SK-N-SH (cell line): ENCODE results near the gene AKAP10. TPM values are rescaled to one million over a fixed set of nuclear protein-coding genes. Genes with fewer than 3 reads are reported as not detected.
A peak's percentile ranks its signal among the peaks of the same experiment; 100 is the strongest.

Experiments
- CTCF ChIA-PET: fragments of 300-600, 350-600 bp; formaldehyde crosslinking; extraction: SDS; loops from one replicate; lab custom pipeline; 2021; lab: Yijun Ruan, JAX
- POLR2A ChIA-PET: fragments of 350-600 bp; sonication (Branson Sonifier 250); formaldehyde crosslinking; extraction: SDS; loops from one replicate; lab custom pipeline; 2020; ENCODE audit warnings: antibody characterized with exemption, inconsistent platforms; lab: Yijun Ruan, JAX
- DNase-seq: peaks from one replicate; pipeline ENCODE4 v3.0.0; 2012
- H2AFZ ChIP-seq: fragments of 200-600 bp; sonication (generic); 2 replicates; pipeline ENCODE4 v1.8.1; 2016; ENCODE audit warnings: antibody characterized with exemption, mild to moderate bottlenecking, low read depth
- H3F3A ChIP-seq: fragments of 200-600 bp; sonication (generic); replicated peaks from 2 replicates; pipeline ENCODE3; 2016; ENCODE audit warnings: antibody characterized with exemption, mild to moderate bottlenecking; ENCODE audit not compliant: insufficient read depth
- H3K27ac ChIP-seq, 2 experiments: fragments of 200-500 bp in 1 of 2; fragments of 200-600 bp in 1 of 2; sonication (Bioruptor generic) in 1 of 2; sonication (generic), shearing (Covaris generic) in 1 of 2; 2 replicates each; pipeline versions ENCODE4 v1.5.1 to v1.6.1; 2014 to 2016; ENCODE audit warnings: low read depth in 2 of 2, inconsistent platforms in 1 of 2, low read length in 1 of 2, mild to moderate bottlenecking in 1 of 2, mixed read lengths in 1 of 2
- H3K27me3 ChIP-seq: fragments of 200-600 bp; sonication (generic), shearing (Covaris generic); 2 replicates; pipeline ENCODE4 v1.6.1; 2016; ENCODE audit warnings: mixed run types; ENCODE audit not compliant: insufficient read depth
- H3K36me3 ChIP-seq, 2 experiments: fragments of 200-500 bp in 1 of 2; fragments of 200-600 bp in 1 of 2; sonication (Bioruptor generic) in 1 of 2; sonication (generic) in 1 of 2; replicated peaks in 1 of 2; 2 replicates each; pipeline versions ENCODE3 to v1.5.1; 2014 to 2016; ENCODE audit warnings: low read length in 1 of 2, mild to moderate bottlenecking in 1 of 2; ENCODE audit not compliant: insufficient read depth in 2 of 2, control insufficient read depth in 1 of 2
- H3K4me1 ChIP-seq, 2 experiments: fragments of 200-500 bp in 1 of 2; fragments of 200-600 bp in 1 of 2; sonication (Bioruptor generic) in 1 of 2; sonication (generic), shearing (Covaris generic) in 1 of 2; 2 replicates each; pipeline versions ENCODE4 v1.5.1 to v1.6.1; 2014 to 2016; ENCODE audit warnings: low read depth in 1 of 2, low read length in 1 of 2, mixed run types in 1 of 2; ENCODE audit not compliant: insufficient read depth in 2 of 2, control insufficient read depth in 1 of 2
- H3K4me2 ChIP-seq: fragments of 200-600 bp; sonication (generic), shearing (Covaris generic); 2 replicates; pipeline ENCODE4 v1.6.1; 2017; ENCODE audit warnings: mixed run types
- H3K4me3 ChIP-seq, 2 experiments: fragments of 200-500 bp in 1 of 2; fragments of 200-600 bp in 1 of 2; sonication (Bioruptor generic) in 1 of 2; sonication (generic), shearing (Covaris generic) in 1 of 2; 2 replicates each; pipeline versions ENCODE4 v1.5.1 to v1.8.1; 2014 to 2016; ENCODE audit warnings: low read depth in 2 of 2, inconsistent platforms in 1 of 2, low read length in 1 of 2, mild to moderate bottlenecking in 1 of 2, mixed read lengths in 1 of 2, moderate library complexity in 1 of 2
- H3K79me2 ChIP-seq: fragments of 200-600 bp; sonication (generic); 2 replicates; pipeline ENCODE4 v1.8.1; 2017; ENCODE audit warnings: mild to moderate bottlenecking; ENCODE audit not compliant: insufficient read depth
- H3K9ac ChIP-seq: fragments of 200-600 bp; sonication (generic); 2 replicates; pipeline ENCODE4 v1.6.1; 2017; ENCODE audit warnings: mixed run types
- H3K9me2 ChIP-seq: fragments of 200-600 bp; sonication (generic); 2 replicates; pipeline ENCODE4 v1.6.1; 2017; ENCODE audit warnings: mixed run types
- H3K9me3 ChIP-seq: fragments of 200-600 bp; sonication (generic); 2 replicates; pipeline ENCODE4 v1.6.1; 2017; ENCODE audit warnings: mixed run types, mild to moderate bottlenecking, moderate library complexity
- H4K20me1 ChIP-seq: fragments of 200-600 bp; sonication (generic); 2 replicates; pipeline ENCODE4 v1.6.1; 2017; ENCODE audit warnings: mild to moderate bottlenecking, mixed run types; ENCODE audit not compliant: insufficient read depth
- CTCF ChIP-seq: fragments of 200-600 bp; sonication (generic); IDR thresholded peaks from 2 replicates; pipeline ENCODE4 v1.6.1; 2017; ENCODE audit warnings: antibody characterized with exemption, mild to moderate bottlenecking, moderate library complexity
- EZH2phosphoT487 ChIP-seq: fragments of 200-600 bp; sonication (generic); IDR thresholded peaks from 2 replicates; pipeline ENCODE4 v1.6.1; 2017; ENCODE audit warnings: low read depth, mixed run types, mild to moderate bottlenecking, antibody characterized with exemption, moderate library complexity, borderline replicate concordance
- FOXM1 ChIP-seq: IDR thresholded peaks from 2 replicates; pipeline ENCODE4 v1.4.0; 2012; ENCODE audit warnings: low read depth, mild to moderate bottlenecking
- GABPA ChIP-seq: IDR thresholded peaks from 2 replicates; pipeline ENCODE4 v1.4.0; 2012; ENCODE audit warnings: low read depth, mild to moderate bottlenecking
- GATA2 ChIP-seq: sonication (generic); formaldehyde crosslinking; IDR thresholded peaks from 2 replicates; pipeline ENCODE4 v1.5.0; 2020; ENCODE audit warnings: mild to moderate bottlenecking, missing genetic modification reagents
- JUND ChIP-seq: IDR thresholded peaks from 2 replicates; pipeline ENCODE4 v1.4.0; 2012
- MXI1 ChIP-seq: IDR thresholded peaks from 2 replicates; pipeline ENCODE4 v1.6.1; 2012; ENCODE audit warnings: mild to moderate bottlenecking, low read depth, low read length, improper control_type of control experiment
- NFIC ChIP-seq: IDR thresholded peaks from 2 replicates; pipeline ENCODE4 v1.4.0; 2012; ENCODE audit warnings: borderline replicate concordance
- NRF1 ChIP-seq: IDR thresholded peaks from 2 replicates; pipeline ENCODE4 v1.6.1; 2012; ENCODE audit warnings: low read depth, mild to moderate bottlenecking, low read length
- SIN3A ChIP-seq: IDR thresholded peaks from 2 replicates; pipeline ENCODE4 v1.6.1; 2012; ENCODE audit warnings: low read depth, mild to moderate bottlenecking, low read length, moderate library complexity, borderline replicate concordance
- SMC3 ChIP-seq: IDR thresholded peaks from 2 replicates; pipeline ENCODE4 v1.6.1; 2012; ENCODE audit warnings: low read depth, low read length, improper control_type of control experiment
- TAF1 ChIP-seq: IDR thresholded peaks from 2 replicates; pipeline ENCODE4 v1.6.1; 2012; ENCODE audit warnings: low read depth, mild to moderate bottlenecking, low read length, moderate library complexity, borderline replicate concordance
- TEAD4 ChIP-seq: IDR thresholded peaks from 2 replicates; pipeline ENCODE4 v1.4.0; 2012; ENCODE audit warnings: mild to moderate bottlenecking, borderline replicate concordance; ENCODE audit not compliant: insufficient read depth
- YY1 ChIP-seq: IDR thresholded peaks from 2 replicates; pipeline ENCODE4 v1.4.0; 2012; ENCODE audit warnings: low read depth, mild to moderate bottlenecking
- polyA plus RNA-seq, 3 experiments: library from polyadenylated mRNA; depleted of rRNA; stranded (reverse); fragments of >200 nt; gene quantifications; 2 replicates each; pipeline ENCODE4 v1.2.3, GENCODE V29; 2012
- TF ChIP-seq, protein P1 (sequence below): IDR thresholded peaks from 2 replicates; pipeline ENCODE4 v1.4.0; 2012; ENCODE audit warnings: low read depth, borderline replicate concordance
- TF ChIP-seq, protein P2 (sequence below): IDR thresholded peaks from 2 replicates; pipeline ENCODE4 v1.6.1; 2012; ENCODE audit warnings: mild to moderate bottlenecking, low read depth, low read length, moderate library complexity
- TF ChIP-seq, protein P3 (sequence below): fragments of 150-350 bp; IDR thresholded peaks from 2 replicates; pipeline ENCODE4 v1.6.1; 2017; ENCODE audit warnings: antibody characterized with exemption, low read length, low read depth, borderline replicate concordance

The AKAP10 gene
- polyA plus RNA-seq, 1 of the 3 experiments (the other 2 are of a cell fraction): 12.7 TPM

DNA sequence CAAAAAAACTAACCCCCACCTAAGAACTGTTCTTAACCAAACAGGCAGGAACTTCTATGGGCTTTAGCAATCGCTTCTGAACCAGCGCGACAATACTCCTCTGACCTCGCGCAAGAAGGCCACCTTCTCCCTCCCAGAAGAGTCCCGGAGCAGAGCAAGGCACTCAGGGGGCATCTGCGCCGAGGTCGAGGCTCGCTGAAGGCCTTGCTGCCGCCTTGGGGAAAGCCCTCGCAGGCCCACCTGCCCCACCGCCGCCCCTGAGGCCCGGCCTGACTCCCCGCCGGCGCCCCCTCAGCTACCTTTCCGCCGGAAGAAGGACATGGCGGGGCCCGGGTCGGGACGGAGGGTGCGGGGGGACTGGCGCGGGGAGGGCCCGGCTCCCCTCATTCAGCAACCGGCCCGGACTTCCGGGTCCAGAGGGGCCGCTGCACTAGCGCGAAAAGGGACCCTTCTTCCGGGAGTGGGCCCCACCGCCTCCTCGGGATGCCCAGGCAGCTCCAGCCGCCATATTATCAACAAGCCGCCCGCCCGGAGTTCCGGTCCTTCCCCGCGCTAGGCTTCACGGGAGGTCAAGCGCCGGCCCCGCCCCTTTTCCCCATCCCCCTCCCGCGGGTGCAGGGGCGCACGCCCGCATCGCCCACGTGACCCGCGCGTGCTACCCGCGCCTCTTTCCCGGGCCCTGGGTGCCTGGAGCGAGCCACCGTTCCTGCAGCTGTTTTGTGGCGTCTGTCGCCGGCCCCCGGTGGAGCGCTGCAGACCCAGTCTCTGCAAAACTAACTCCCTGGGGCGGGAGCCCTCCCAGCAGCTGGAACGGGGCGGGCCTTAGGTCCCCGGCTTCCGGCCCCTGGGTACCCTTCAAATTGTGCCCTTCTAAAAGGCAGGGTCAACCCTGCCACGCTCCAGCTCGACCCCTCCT, at the start of gene AKAP10 (continued):
- TF ChIP-seq, protein P1, sequence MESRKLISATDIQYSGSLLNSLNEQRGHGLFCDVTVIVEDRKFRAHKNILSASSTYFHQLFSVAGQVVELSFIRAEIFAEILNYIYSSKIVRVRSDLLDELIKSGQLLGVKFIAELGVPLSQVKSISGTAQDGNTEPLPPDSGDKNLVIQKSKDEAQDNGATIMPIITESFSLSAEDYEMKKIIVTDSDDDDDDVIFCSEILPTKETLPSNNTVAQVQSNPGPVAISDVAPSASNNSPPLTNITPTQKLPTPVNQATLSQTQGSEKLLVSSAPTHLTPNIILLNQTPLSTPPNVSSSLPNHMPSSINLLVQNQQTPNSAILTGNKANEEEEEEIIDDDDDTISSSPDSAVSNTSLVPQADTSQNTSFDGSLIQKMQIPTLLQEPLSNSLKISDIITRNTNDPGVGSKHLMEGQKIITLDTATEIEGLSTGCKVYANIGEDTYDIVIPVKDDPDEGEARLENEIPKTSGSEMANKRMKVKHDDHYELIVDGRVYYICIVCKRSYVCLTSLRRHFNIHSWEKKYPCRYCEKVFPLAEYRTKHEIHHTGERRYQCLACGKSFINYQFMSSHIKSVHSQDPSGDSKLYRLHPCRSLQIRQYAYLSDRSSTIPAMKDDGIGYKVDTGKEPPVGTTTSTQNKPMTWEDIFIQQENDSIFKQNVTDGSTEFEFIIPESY: 0 out of 2 replicates have a peak, but pooled peaks have one; percentile 31
- TF ChIP-seq FOXM1 (no peak), EZH2phosphoT487 (no peak), MXI1 (peak; percentile 86), JUND (no peak), YY1 (peak; percentile 93), GATA2 (CRISPR knock-in tag) (no peak), NFIC (no peak)
- TF ChIP-seq, protein P2, sequence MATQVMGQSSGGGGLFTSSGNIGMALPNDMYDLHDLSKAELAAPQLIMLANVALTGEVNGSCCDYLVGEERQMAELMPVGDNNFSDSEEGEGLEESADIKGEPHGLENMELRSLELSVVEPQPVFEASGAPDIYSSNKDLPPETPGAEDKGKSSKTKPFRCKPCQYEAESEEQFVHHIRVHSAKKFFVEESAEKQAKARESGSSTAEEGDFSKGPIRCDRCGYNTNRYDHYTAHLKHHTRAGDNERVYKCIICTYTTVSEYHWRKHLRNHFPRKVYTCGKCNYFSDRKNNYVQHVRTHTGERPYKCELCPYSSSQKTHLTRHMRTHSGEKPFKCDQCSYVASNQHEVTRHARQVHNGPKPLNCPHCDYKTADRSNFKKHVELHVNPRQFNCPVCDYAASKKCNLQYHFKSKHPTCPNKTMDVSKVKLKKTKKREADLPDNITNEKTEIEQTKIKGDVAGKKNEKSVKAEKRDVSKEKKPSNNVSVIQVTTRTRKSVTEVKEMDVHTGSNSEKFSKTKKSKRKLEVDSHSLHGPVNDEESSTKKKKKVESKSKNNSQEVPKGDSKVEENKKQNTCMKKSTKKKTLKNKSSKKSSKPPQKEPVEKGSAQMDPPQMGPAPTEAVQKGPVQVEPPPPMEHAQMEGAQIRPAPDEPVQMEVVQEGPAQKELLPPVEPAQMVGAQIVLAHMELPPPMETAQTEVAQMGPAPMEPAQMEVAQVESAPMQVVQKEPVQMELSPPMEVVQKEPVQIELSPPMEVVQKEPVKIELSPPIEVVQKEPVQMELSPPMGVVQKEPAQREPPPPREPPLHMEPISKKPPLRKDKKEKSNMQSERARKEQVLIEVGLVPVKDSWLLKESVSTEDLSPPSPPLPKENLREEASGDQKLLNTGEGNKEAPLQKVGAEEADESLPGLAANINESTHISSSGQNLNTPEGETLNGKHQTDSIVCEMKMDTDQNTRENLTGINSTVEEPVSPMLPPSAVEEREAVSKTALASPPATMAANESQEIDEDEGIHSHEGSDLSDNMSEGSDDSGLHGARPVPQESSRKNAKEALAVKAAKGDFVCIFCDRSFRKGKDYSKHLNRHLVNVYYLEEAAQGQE: peak; percentile 41; the same call in 1 of the 2 replicates
- TF ChIP-seq, protein P3, sequence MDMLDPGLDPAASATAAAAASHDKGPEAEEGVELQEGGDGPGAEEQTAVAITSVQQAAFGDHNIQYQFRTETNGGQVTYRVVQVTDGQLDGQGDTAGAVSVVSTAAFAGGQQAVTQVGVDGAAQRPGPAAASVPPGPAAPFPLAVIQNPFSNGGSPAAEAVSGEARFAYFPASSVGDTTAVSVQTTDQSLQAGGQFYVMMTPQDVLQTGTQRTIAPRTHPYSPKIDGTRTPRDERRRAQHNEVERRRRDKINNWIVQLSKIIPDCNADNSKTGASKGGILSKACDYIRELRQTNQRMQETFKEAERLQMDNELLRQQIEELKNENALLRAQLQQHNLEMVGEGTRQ: peak; percentile 74

- Histone ChIP-seq H3K9me2 (no peaks in the 10 kb centered on the region), H3K9ac (no peak overlapping the region), H3K9me3 (no peaks in the 10 kb centered on the region), H3K4me2 (no peak overlapping the region), H3K36me3 (no peaks in the 10 kb centered on the region), H3K4me3 (no peak overlapping the region), H3K79me2 (no peaks in the 10 kb centered on the region), H4K20me1 (no peaks in the 10 kb centered on the region), H3K4me1 (no peaks in the 10 kb centered on the region), H3K27ac (no peak overlapping the region), H2AFZ (no peak overlapping the region), H3F3A (no peaks in the 10 kb centered on the region), H3K27me3 (no peaks in the 10 kb centered on the region)
- POLR2A ChIA-PET: no interaction called here
- CTCF ChIA-PET: interaction anchor here (0.9 kb wide), 1 partner anchor 17 kb away, joined by 3 read pairs; no protein-coding TSS in a partner anchor
- no peak for DNase-seq
- TF ChIP-seq YY1 (no peak), NFIC (no peak), CTCF (no peak), SMC3 (no peak), EZH2phosphoT487 (no peak), TAF1 (no peak), NRF1 (no peak), TEAD4 (no peak), GABPA (no peak), SIN3A (no peak)
- TF ChIP-seq, protein P2: no peak
Observed at GRCh38 chr17:20026960-20027359, 49.3 kb upstream of the AKAP10 start.
